KMS-11 (cell line): Measurements from ENCODE around the gene ALX3.

Source experiments
- H2AFZ ChIP-seq: fragments of 200-600 bp; sonication (generic); 2 replicates; pipeline ENCODE4 v1.6.1; 2016; ENCODE audit warnings: antibody characterized with exemption, mixed run types, low read depth
- H3K27ac ChIP-seq: fragments of 200-600 bp; sonication (generic); 2 replicates; pipeline ENCODE4 v1.6.1; 2016; ENCODE audit warnings: mild to moderate bottlenecking, mixed run types
- H3K27me3 ChIP-seq: fragments of 200-600 bp; sonication (generic); 2 replicates; pipeline ENCODE4 v1.6.1; 2017; ENCODE audit warnings: mild to moderate bottlenecking, low read depth, mixed run types, moderate library complexity; ENCODE audit not compliant: insufficient read depth
- H3K36me3 ChIP-seq: fragments of 200-600 bp; sonication (generic); 2 replicates; pipeline ENCODE4 v1.6.1; 2017; ENCODE audit warnings: mild to moderate bottlenecking, mixed run types; ENCODE audit not compliant: insufficient read depth
- H3K4me1 ChIP-seq: fragments of 200-600 bp; sonication (generic); 2 replicates; pipeline ENCODE4 v1.6.1; 2016; ENCODE audit warnings: mild to moderate bottlenecking, low read depth, mixed run types; ENCODE audit not compliant: poor library complexity, severe bottlenecking
- H3K4me2 ChIP-seq: fragments of 200-600 bp; sonication (generic); 2 replicates; pipeline ENCODE4 v1.7.0; 2016; ENCODE audit warnings: mild to moderate bottlenecking, mixed run types
- H3K4me3 ChIP-seq: fragments of 200-600 bp; sonication (generic); IDR thresholded peaks from 2 replicates; pipeline ENCODE4 v1.6.1; 2017; ENCODE audit warnings: low read depth, low read length, mixed read lengths; ENCODE audit not compliant: insufficient read depth
- H3K79me2 ChIP-seq: fragments of 200-600 bp; sonication (generic); 2 replicates; pipeline ENCODE4 v1.6.1; 2016; ENCODE audit warnings: low read depth, mixed run types; ENCODE audit not compliant: insufficient read depth
- H3K9ac ChIP-seq: fragments of 200-600 bp; sonication (generic); 2 replicates; pipeline ENCODE4 v1.6.1; 2016; ENCODE audit warnings: mild to moderate bottlenecking, mixed run types
- H4K20me1 ChIP-seq: fragments of 200-600 bp; sonication (generic); 2 replicates; pipeline ENCODE4 v1.6.1; 2016; ENCODE audit warnings: mild to moderate bottlenecking, mixed run types; ENCODE audit not compliant: insufficient read depth
- TF ChIP-seq, protein P1 (sequence below): fragments of 200-600 bp; sonication (generic); conservative IDR thresholded peaks from 2 replicates; pipeline ENCODE4 v1.6.1; 2017; ENCODE audit warnings: low read depth, mild to moderate bottlenecking, antibody characterized with exemption, low read length, moderate library complexity, mixed read lengths

The ALX3 gene

DNA sequence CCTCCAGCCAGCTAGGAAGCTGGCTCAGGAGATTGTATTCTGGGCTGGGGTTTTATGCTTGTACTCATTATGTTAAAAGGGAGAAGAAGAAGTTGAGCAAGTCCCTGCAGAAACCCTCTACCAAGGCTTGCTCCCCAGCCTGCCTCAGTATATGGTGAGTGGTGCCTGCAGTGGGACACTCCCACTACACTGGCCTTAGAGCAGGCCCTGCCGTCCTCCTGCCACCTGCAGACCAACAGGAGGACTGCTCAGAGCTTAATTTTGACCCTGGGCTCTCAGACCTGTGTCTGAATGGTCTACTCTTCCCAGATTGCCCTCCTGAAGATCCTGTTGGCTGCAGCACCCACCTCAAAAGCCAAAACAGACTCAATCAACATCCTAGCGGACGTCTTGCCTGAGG is 23.0 kb downstream of the ALX3 start:
- Histone ChIP-seq H3K9ac (no peak overlapping the region), H3K27me3 (no peaks in the 10 kb centered on the region), H4K20me1 (no peaks in the 10 kb centered on the region), H3K27ac (no peak overlapping the region), H3K79me2 (no peaks in the 10 kb centered on the region), H3K4me1 (no peaks in the 10 kb centered on the region), H3K36me3 (peaks cover 22% of the 10 kb centered on the region; the same call in 1 of the 2 replicates), H3K4me3 (no peak overlapping the region), H3K4me2 (no peak overlapping the region), H2AFZ (no peak overlapping the region)
- TF ChIP-seq, protein P1, sequence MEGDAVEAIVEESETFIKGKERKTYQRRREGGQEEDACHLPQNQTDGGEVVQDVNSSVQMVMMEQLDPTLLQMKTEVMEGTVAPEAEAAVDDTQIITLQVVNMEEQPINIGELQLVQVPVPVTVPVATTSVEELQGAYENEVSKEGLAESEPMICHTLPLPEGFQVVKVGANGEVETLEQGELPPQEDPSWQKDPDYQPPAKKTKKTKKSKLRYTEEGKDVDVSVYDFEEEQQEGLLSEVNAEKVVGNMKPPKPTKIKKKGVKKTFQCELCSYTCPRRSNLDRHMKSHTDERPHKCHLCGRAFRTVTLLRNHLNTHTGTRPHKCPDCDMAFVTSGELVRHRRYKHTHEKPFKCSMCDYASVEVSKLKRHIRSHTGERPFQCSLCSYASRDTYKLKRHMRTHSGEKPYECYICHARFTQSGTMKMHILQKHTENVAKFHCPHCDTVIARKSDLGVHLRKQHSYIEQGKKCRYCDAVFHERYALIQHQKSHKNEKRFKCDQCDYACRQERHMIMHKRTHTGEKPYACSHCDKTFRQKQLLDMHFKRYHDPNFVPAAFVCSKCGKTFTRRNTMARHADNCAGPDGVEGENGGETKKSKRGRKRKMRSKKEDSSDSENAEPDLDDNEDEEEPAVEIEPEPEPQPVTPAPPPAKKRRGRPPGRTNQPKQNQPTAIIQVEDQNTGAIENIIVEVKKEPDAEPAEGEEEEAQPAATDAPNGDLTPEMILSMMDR, result no peak; the same call in 1 of the 2 replicates

DNA sequence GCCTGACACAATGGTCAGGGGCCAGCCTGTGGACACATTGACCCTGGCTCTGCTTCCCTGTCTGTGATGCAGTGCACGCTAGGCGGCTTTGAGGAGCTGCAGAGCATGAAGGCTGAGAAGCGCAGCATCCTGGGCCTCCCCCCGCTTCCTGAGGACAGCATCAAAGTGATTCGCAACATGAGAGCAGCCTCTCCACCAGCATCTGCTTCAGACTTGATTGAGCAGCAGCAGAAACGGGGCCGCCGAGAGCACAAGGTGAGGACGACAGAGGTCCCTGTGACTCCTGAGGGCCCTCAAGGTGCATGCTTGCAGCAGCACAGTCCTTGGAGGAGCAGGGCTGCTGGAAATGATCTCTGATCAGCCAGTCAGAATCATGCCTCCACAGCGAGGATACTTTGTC is 27.5 kb downstream of the ALX3 start:
- peaks cover 37% of the 10 kb centered on the region; the same call in 1 of the 2 replicates for H3K36me3 ChIP-seq
- no peaks in the 10 kb centered on the region for H3K4me1 ChIP-seq
- H3K79me2 ChIP-seq, result no peaks in the 10 kb centered on the region
- H4K20me1 ChIP-seq, result no peaks in the 10 kb centered on the region
- no peak overlapping the region for H3K4me3 ChIP-seq
- TF ChIP-seq, protein P1, result no peak
- H2AFZ ChIP-seq, result no peak overlapping the region
- no peak overlapping the region for H3K4me2 ChIP-seq
- H3K27ac ChIP-seq, result no peak overlapping the region
- H3K9ac ChIP-seq, result no peak overlapping the region
- H3K27me3 ChIP-seq, result no peaks in the 10 kb centered on the region

DNA sequence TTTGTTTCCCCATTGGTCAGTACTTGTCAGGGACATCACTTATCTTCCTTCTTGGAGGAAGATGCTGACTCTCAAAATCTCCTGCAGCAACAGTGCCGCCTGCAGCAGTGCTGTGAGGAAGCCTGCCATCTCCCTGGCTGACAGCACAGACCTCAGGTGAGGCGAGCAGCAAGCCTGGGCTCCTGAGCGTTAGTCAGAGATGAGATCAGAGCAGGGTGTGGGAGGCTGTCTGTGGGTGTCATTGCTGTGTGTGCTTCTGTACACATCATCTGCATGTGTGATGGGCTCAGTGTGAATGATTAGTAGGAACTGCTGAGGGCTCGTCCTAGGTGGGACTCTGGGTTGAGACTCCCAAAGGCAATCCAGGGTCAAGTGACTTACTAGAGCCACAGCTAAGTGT is 29.9 kb downstream of the ALX3 start:
- peaks cover 19% of the 10 kb centered on the region for H3K4me1 ChIP-seq
- peaks cover 12% of the 10 kb centered on the region for H3K79me2 ChIP-seq
- TF ChIP-seq, protein P1, result no peak
- no peak overlapping the region for H2AFZ ChIP-seq
- no peaks in the 10 kb centered on the region for H4K20me1 ChIP-seq
- no peak overlapping the region for H3K27ac ChIP-seq
- no peak overlapping the region for H3K4me3 ChIP-seq
- H3K9ac ChIP-seq, result no peak overlapping the region
- H3K27me3 ChIP-seq, result no peaks in the 10 kb centered on the region
- no peak overlapping the region for H3K4me2 ChIP-seq
- H3K36me3 ChIP-seq, result peaks cover 22% of the 10 kb centered on the region; the same call in 1 of the 2 replicates

DNA sequence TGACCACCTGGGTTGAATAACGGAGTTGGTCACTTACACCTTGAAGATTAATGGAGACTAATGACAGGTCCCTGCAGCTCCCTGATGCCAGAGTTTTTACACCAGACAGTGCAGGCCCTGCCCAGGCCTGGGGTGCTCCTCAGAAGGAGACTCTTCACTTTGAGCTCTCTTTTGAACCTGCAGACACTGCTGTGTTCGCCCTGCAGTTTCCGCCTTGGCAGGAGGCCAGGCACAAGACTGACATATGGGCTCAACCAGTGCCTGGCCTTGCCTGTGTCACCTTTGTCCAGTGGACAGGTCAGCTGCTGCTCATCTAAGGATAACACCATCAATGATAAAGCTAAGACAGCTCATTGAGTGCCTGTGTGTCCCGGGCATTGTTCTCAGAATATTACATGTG is 30.8 kb downstream of the ALX3 start:
- no peak overlapping the region for H3K4me3 ChIP-seq
- no peak overlapping the region for H3K9ac ChIP-seq
- no peak overlapping the region for H3K27ac ChIP-seq
- peaks cover 22% of the 10 kb centered on the region; the same call in 1 of the 2 replicates for H3K36me3 ChIP-seq
- no peaks in the 10 kb centered on the region for H4K20me1 ChIP-seq
- TF ChIP-seq, protein P1, result no peak
- peaks cover 21% of the 10 kb centered on the region for H3K79me2 ChIP-seq
- H3K4me1 ChIP-seq, result peaks cover 23% of the 10 kb centered on the region
- no peak overlapping the region for H3K4me2 ChIP-seq
- H2AFZ ChIP-seq, result no peak overlapping the region
- no peaks in the 10 kb centered on the region for H3K27me3 ChIP-seq

DNA sequence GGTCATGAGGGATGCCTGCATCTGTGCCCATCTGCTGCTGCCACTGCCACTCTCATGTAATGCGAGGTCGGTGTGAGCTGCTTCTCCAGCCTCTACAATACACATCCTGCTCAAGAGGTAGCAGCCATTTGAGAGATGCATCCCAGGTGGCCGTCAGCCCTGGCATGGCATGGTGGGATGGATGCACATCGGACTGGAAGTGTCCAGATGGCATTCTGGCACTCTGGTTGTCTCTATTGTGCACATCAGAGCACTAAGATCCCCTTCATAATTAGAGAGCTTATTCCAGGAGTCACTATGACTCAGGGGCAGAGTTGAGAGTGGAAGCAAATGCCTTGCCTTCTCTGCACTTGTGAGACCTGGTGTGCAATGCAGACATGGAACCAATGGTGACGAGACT is 32.2 kb downstream of the ALX3 start:
- Histone ChIP-seq H3K4me2 (no peak overlapping the region), H2AFZ (no peak overlapping the region), H3K4me1 (peaks cover 28% of the 10 kb centered on the region), H3K36me3 (peaks cover 20% of the 10 kb centered on the region; the same call in 1 of the 2 replicates), H3K4me3 (no peak overlapping the region), H4K20me1 (no peaks in the 10 kb centered on the region), H3K27me3 (no peaks in the 10 kb centered on the region), H3K27ac (no peak overlapping the region), H3K9ac (no peak overlapping the region), H3K79me2 (peaks cover 23% of the 10 kb centered on the region)
- TF ChIP-seq, protein P1, result no peak
